Left lobe of liver (tissue), 2 donors: Measurements from ENCODE around the gene XKR7. TPM values are rescaled to one million over a fixed set of nuclear protein-coding genes. Genes with fewer than 3 reads are reported as not detected.

Source experiments
- ATAC-seq: fragments of 200-7000 bp; cut with Tn5 transposase; one replicate; pipeline ENCODE4 v1.9.1; 2020; ENCODE audit warnings: mild to moderate bottlenecking, moderate library complexity
- DNase-seq: peaks from one replicate; pipeline ENCODE4 v3.0.0-alpha.2; 2020; ENCODE audit warnings: low spot score
- total RNA-seq: library from RNA; stranded (reverse); gene quantifications from one replicate; pipeline ENCODE4 v1.2.1, GENCODE V29; 2021
- donor health status: DM: no; HTN: no; CAD: no; lungs with moderate emphysema.
- donor health status: DM: no; HTN: yes; CAD: no.

XKR7 gene
- total RNA-seq, 1 donor from 2014 or later: not detected

DNA sequence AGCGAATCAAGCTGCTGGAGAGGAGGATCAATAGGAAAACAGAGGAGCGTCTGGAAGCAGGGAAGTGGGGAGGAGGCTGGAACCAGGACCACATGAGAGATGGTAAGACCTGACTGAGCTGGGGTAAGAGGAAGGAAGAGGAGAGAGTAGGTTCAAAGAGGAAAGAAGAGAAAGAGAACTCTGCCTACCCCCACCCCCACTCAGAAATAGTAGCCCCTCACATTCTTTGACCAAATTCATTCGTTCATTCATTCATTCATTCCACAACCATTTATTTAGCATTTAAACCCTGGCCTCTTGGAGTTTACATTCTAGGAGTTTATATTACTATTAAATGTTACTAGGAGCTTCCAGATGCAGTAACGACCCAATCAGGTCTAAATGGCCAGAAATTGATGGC lies 68.3 kb downstream of the XKR7 start:
- DNase-seq (no peak), ATAC-seq (no peak)

DNA sequence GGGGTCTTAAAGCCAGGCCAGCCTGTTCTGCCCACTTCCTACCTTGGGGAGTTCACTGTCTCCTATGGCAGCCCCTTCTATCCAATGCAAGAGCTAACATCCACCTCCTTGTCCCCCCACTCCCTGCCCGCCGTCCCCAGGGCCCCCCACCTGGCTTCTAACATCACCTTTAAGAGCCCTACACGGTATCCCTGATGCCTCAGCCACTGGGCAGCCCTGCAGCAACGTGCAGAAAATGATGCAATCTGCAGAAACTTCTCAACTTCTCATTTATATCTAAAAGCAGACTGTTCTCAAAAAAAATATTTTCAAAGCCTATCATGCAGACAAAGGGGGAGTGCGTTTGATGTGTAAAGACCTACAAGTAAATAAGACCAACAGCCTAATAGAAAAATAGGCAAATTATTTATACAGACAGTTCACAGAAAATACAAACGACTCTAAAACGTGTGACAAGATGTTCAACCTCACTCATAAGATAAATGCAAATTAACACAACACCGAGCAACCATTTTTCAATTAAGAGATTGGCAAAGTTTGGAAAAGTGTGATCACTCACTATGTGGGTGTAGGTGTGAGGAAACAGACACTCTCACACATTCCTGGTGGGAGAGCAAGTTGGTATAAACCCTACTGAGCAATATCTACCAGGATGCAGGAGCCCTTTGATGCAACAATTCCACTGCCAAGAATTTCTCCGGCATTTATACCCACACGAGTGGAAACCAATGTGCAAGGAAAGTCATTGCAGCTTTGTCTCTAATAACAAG lies 69.0 kb downstream of the XKR7 start:
- ATAC-seq (no peak), DNase-seq (no peak)

GRCh38 chr20:32037929-32038328 lies 70.0 kb downstream of the XKR7 start:
- DNase-seq (no peak), ATAC-seq (no peak)

- ATAC-seq (peak; percentile 63), DNase-seq (no peak)
These were observed 72.4 kb downstream of the XKR7 start for GRCh38 chr20:32040142-32040953.

DNA sequence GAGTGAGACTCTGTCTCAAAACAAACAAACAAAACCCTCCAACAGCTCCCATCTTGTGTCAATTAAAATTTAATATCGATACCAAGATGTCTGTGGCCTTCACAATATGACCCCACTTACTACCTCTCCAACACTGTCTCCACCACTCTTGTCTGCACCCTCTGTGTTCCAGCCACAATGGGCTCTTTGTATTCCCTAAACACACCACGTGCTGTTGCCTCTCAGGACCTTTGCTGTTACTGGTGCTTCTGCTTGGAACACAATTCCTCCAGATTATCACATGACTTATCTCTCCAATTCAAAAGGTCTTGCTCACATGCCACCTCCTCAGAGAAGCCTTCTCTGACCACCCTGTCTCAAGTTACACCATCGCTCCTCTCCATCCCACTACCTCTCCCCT lies 78.0 kb downstream of the XKR7 start:
- no peak for ATAC-seq
- DNase-seq: no peak

DNA sequence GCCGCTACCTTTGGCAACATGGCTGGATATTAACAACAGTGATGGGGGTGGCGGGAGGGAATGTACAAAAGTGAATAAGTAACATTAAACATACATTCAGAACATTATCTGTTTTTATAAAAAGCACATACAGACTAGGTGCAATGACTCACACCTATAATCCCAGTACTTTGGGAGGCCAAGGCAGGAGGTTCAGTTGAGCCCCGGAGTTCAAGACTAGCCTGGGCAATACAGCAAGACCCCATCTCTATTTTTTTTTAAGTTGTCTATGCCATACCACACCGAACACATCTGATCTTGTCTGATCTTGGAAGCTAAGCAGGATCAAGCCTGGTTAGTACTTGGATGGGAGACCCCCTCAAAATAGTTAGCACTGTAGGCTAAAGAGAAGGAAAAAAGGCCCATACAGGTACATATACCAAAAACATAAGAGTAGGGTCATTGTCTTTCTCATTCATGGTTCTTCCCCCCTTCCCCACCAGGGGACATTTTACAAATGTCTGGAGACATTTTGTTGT lies 82.4 kb downstream of the XKR7 start:
- ATAC-seq (no peak), DNase-seq (no peak)

- peak; percentile 67 for ATAC-seq
- no peak for DNase-seq
These were observed 83.1 kb downstream of the XKR7 start for GRCh38 chr20:32050851-32051556.

DNA sequence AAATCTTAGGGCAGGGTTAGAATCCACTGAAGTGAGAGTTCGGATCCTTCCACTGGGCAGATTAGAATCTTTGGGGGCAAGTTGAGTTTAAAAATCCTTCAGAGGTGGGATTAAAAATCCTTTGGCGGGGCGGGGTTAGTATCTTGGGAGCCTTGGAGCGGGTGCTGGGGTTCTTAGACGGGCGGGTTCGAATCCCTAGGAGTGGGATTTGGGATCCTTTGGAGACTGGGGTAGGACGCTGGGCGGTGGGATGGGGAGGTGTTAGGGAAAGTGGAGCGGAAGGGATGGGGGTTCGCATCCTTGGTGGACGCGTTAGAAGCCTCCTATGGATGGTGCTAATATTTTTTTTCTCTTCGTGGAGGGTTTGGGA lies 83.8 kb downstream of the XKR7 start:
- no peak for ATAC-seq

DNA sequence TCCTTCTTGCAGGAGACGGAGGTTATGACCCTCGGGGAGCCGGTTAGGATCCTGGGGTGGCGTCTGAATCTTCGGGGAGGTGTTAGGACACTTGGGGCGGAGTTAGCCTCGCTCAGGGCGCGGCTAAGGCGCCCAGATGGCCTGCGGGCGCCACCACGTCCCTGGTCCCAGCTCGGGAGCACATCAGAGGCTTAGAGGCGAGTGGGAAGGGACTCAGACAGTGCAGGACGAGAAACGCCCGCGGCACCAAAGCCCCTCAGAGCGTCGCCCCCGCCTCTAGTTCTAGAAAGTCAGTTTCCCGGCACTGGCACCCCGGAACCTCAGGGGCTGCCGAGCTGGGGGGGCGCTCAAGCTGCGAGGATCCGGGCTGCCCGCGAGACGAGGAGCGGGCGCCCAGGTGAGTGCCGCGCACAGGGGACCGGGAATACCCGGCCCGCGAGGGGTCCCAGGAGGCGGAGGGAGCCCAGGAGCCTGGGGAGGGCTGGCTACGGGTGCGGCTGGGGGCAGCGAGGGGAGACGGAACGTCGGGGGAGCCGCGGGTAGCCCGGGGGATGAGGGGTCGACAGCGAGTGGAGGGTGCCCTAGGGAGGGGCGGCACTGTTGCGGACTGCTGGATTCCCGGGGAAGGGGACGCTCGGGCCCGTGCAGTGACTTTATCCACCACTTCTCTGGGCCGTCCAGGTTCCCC lies 84.3 kb downstream of the XKR7 start, which contains the start of gene HCK:
Gene HCK (plus strand): TSS at position 153 of the 688 bp plus-strand sequence.
- ATAC-seq (peak; percentile 68), DNase-seq (no peak)

More for the DNA sequence above, 83.8 kb downstream of the XKR7 start:
- DNase-seq: no peak

DNA sequence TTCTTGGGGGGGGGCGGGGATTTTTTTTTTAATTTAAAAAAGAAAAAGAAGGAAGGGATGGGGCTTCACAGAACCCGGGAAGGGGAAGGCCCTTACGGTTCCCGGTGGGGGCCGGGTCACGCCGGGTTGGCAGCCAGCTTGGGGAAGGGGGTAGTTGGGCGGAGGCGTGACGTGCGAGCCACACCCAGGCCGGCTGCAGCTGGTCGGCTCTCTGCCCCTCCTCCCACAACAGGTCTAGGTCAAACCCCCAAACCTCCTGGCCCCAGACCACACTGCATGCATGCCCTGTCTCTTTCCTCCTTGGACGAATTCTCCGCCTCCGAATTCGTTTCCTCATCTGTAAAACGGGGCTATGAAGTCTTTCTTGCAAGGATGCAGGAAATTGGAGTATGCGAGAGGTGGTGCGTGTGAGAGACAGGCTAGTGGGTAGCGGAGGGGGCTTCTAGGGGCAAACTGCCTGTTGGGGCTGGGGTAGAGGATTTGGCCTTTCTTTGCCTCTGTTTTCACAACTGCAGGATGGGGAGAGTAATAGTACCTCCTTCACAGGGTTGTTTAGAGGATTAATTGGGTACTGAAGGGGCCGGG lies 84.9 kb downstream of the XKR7 start:
- ATAC-seq (peak; percentile 64), DNase-seq (no peak)

Other genes with a start within 250 kb of the XKR7 start
- gene BCL2L1, start 245.3 kb upstream of the XKR7 start, total RNA-seq: 35.0 TPM
- 2.0 TPM for gene TPX2, start 228.9 kb upstream of the XKR7 start, total RNA-seq
- not detected for gene MYLK2, start 148.8 kb upstream of the XKR7 start, total RNA-seq
- not detected for gene FOXS1, start 122.5 kb upstream of the XKR7 start, total RNA-seq
- 0.38 TPM for gene DUSP15, start 97.6 kb upstream of the XKR7 start, total RNA-seq
- gene TTLL9, start 97.5 kb upstream of the XKR7 start, total RNA-seq: not detected
- 5.1 TPM for gene PDRG1, start 16.1 kb upstream of the XKR7 start, total RNA-seq
- 1.5 TPM for gene CCM2L, start 42.3 kb downstream of the XKR7 start, total RNA-seq
- gene HCK, start 84.1 kb downstream of the XKR7 start, total RNA-seq: 3.7 TPM
- 25.3 TPM for gene TM9SF4, start 141.6 kb downstream of the XKR7 start, total RNA-seq
- 2.8 TPM for gene PLAGL2, start 239.6 kb downstream of the XKR7 start, total RNA-seq
- 39.2 TPM for gene POFUT1, start 239.7 kb downstream of the XKR7 start, total RNA-seq